OCI-M2 (cell line): ENCODE measurements around the gene MBTPS2.
"Not testable (repeated sequence)": the region's sequence is repeated elsewhere in the genome, so short reads cannot be mapped to it uniquely, and the experiment has no call there.

Experiments used
- DNase-seq: peaks from one replicate; lab custom pipeline; 2025; ENCODE audit not compliant: unreplicated experiment; lab: John Stamatoyannopoulos, UW

The MBTPS2 gene

GRCh38 chrX:21856504-21856903, 17.1 kb downstream of the MBTPS2 start:
- no peak for DNase-seq

GRCh38 chrX:21863241-21863640, 23.8 kb downstream of the MBTPS2 start:
- DNase-seq = no peak

- DNase-seq = no peak
These were observed 26.0 kb downstream of the MBTPS2 start for GRCh38 chrX:21865436-21865835.

GRCh38 chrX:21870494-21870893, 31.1 kb downstream of the MBTPS2 start:
- DNase-seq = no peak

GRCh38 chrX:21873063-21873775, 33.8 kb downstream of the MBTPS2 start:
- no peak for DNase-seq

GRCh38 chrX:21874182-21874581, 34.8 kb downstream of the MBTPS2 start:
- not testable (repeated sequence) for DNase-seq

- no peak for DNase-seq
These were observed 35.6 kb downstream of the MBTPS2 start for GRCh38 chrX:21875013-21875412.

GRCh38 chrX:21881881-21882574, 42.6 kb downstream of the MBTPS2 start:
- DNase-seq = no peak

GRCh38 chrX:21883258-21883657, 43.8 kb downstream of the MBTPS2 start:
- no peak for DNase-seq

- DNase-seq = no peak
These were observed 46.2 kb downstream of the MBTPS2 start for GRCh38 chrX:21885568-21885967.

GRCh38 chrX:21905313-21905712, 65.9 kb downstream of the MBTPS2 start:
- no peak for DNase-seq

- no peak for DNase-seq
These were observed 66.5 kb downstream of the MBTPS2 start for GRCh38 chrX:21905953-21906352.

- no peak for DNase-seq
These were observed 67.8 kb downstream of the MBTPS2 start for GRCh38 chrX:21907260-21907659.

GRCh38 chrX:21911481-21911880, 72.1 kb downstream of the MBTPS2 start:
- no peak for DNase-seq

GRCh38 chrX:21912220-21912619, 72.8 kb downstream of the MBTPS2 start:
- no peak for DNase-seq

- no peak for DNase-seq
These were observed 73.6 kb downstream of the MBTPS2 start for GRCh38 chrX:21912989-21913388.

GRCh38 chrX:21926116-21926515, 86.7 kb downstream of the MBTPS2 start:
- DNase-seq = no peak

- no peak for DNase-seq
These were observed 87.3 kb downstream of the MBTPS2 start for GRCh38 chrX:21926527-21927278.

- no peak for DNase-seq
These were observed 89.8 kb downstream of the MBTPS2 start for GRCh38 chrX:21929209-21929608.

GRCh38 chrX:21930986-21931385, 91.6 kb downstream of the MBTPS2 start:
- DNase-seq = no peak

- no peak for DNase-seq
These were observed 93.0 kb downstream of the MBTPS2 start for GRCh38 chrX:21932292-21933002.
